Endothelial cell of umbilical vein (primary cell): ENCODE results near the gene ZNF662. TPM values are rescaled to one million over a fixed set of nuclear protein-coding genes. Genes with fewer than 3 reads are reported as not detected.

Experiments
- BruUV-seq: library from RNA; stranded (reverse); fragments of 400-500 nt; replicated peaks from 2 replicates; lab custom pipeline; 2021; lab: Mats Ljungman, UMichigan
- CTCF ChIA-PET: fragments of 300-600, 350-600 bp; sonication (Branson Sonifier 250); formaldehyde crosslinking; loops from one replicate; lab custom pipeline; 2021; ENCODE audit warnings: antibody characterized with exemption, inconsistent platforms; lab: Charles Lee
- POLR2A ChIA-PET: fragments of 300-600, 350-600 bp; sonication (Branson Sonifier 250); formaldehyde crosslinking; loops from one replicate; lab custom pipeline; 2021; ENCODE audit warnings: antibody characterized with exemption, inconsistent platforms; lab: Charles Lee
- DNase-seq: peaks from one replicate; pipeline ENCODE4 v3.0.0-alpha.2; 2011; ENCODE audit warnings: low read depth, low spot score
- FAIRE-seq: peaks from 2 replicates; lab custom pipeline; 2011; peaks lifted over from hg19 to GRCh38; lab: Jason Lieb, UNC
- H2AFZ ChIP-seq: 2 replicates; pipeline ENCODE4 v1.6.0; 2012; ENCODE audit warnings: low read depth, low read length, control low read depth, inconsistent platforms
- H3K27ac ChIP-seq: 2 replicates; pipeline ENCODE4 v1.5.1; 2011; ENCODE audit warnings: low read depth, mild to moderate bottlenecking, control low read depth, low read length, moderate library complexity; ENCODE audit not compliant: insufficient read depth
- H3K27me3 ChIP-seq, 2 experiments: 2 replicates each; pipeline versions ENCODE4 v1.6.0 to v1.6.1; 2011; ENCODE audit warnings: low read length in 2 of 2, mixed read lengths in 1 of 2; ENCODE audit not compliant: control insufficient read depth in 2 of 2, insufficient read depth in 2 of 2
- H3K36me3 ChIP-seq, 2 experiments: 2 replicates in 1 of 2; 3 replicates in 1 of 2; pipeline ENCODE4 v1.5.1; 2011; ENCODE audit warnings: low read length in 2 of 2, mild to moderate bottlenecking in 1 of 2, moderate library complexity in 1 of 2; ENCODE audit not compliant: control insufficient read depth in 2 of 2, insufficient read depth in 2 of 2; ENCODE audit errors: extremely low read depth in 1 of 2
- H3K4me1 ChIP-seq: 3 replicates; pipeline ENCODE4 v1.5.1; 2011; ENCODE audit warnings: mild to moderate bottlenecking, low read length; ENCODE audit not compliant: control insufficient read depth, insufficient read depth; ENCODE audit errors: extremely low read depth
- H3K4me2 ChIP-seq: 2 replicates; pipeline ENCODE4 v1.6.1; 2011; ENCODE audit warnings: low read length, control low read depth, mixed read lengths; ENCODE audit not compliant: insufficient read depth
- H3K4me3 ChIP-seq, 3 experiments: fragments of 200-600 bp in 1 of 3; sonication (generic), shearing (Covaris generic) in 1 of 3; replicated peaks in 1 of 3; 2 replicates each; pipeline ENCODE4 v1.5.1; 2011 to 2016; ENCODE audit warnings: control low read depth in 3 of 3, low read length in 3 of 3, mild to moderate bottlenecking in 2 of 3, inconsistent platforms in 1 of 3, low read depth in 1 of 3, moderate library complexity in 1 of 3; ENCODE audit not compliant: insufficient read depth in 1 of 3
- H3K79me2 ChIP-seq: 2 replicates; pipeline ENCODE4 v1.6.0; 2012; ENCODE audit warnings: low read length, inconsistent platforms; ENCODE audit not compliant: control insufficient read depth, insufficient read depth
- H3K9ac ChIP-seq: replicated peaks from 2 replicates; pipeline ENCODE3; 2011; ENCODE audit warnings: low read length, control low read depth; ENCODE audit not compliant: insufficient read depth; ENCODE audit errors: extremely low read depth
- H3K9me1 ChIP-seq: replicated peaks from 3 replicates; pipeline ENCODE4 v1.6.0; 2011; ENCODE audit warnings: mild to moderate bottlenecking, low read length; ENCODE audit not compliant: control insufficient read depth, insufficient read depth; ENCODE audit errors: extremely low read depth
- H3K9me3 ChIP-seq: replicated peaks from 2 replicates; pipeline ENCODE4 v1.5.1; 2012; ENCODE audit warnings: low read length, inconsistent platforms; ENCODE audit not compliant: control insufficient read depth, insufficient read depth
- H4K20me1 ChIP-seq: replicated peaks from 2 replicates; pipeline ENCODE3; 2011; ENCODE audit warnings: mild to moderate bottlenecking, low read length; ENCODE audit not compliant: control insufficient read depth, insufficient read depth; ENCODE audit errors: extremely low read depth
- CTCF ChIP-seq, 2 donors: IDR thresholded peaks; 1 replicate in 1 of 2; 2 replicates in 1 of 2; pipeline ENCODE4 v1.5.1; 2011; ENCODE audit warnings: low read length in 2 of 2, mild to moderate bottlenecking in 2 of 2, moderate library complexity in 2 of 2, control low read depth in 1 of 2, inconsistent platforms in 1 of 2, low read depth in 1 of 2; ENCODE audit not compliant: insufficient read depth in 1 of 2; ENCODE audit errors: extremely low read depth in 1 of 2
- EZH2 ChIP-seq: IDR thresholded peaks from 2 replicates; pipeline ENCODE4 v1.6.1; 2012; ENCODE audit warnings: borderline replicate concordance, low read depth, mild to moderate bottlenecking, moderate library complexity, low read length, inconsistent platforms; ENCODE audit not compliant: severe bottlenecking
- FOS ChIP-seq: IDR thresholded peaks from 2 replicates; pipeline ENCODE4 v1.6.1; 2011; ENCODE audit warnings: mild to moderate bottlenecking, low read length, moderate library complexity, borderline replicate concordance; ENCODE audit not compliant: insufficient read depth
- GATA2 ChIP-seq: IDR thresholded peaks from 2 replicates; pipeline ENCODE4 v1.7.0; 2011; ENCODE audit warnings: low read depth, mild to moderate bottlenecking, moderate library complexity, mixed read lengths, low read length; ENCODE audit not compliant: insufficient read length, insufficient read depth
- JUN ChIP-seq: IDR thresholded peaks from 2 replicates; pipeline ENCODE4 v1.6.1; 2011; ENCODE audit warnings: borderline replicate concordance, low read depth; ENCODE audit not compliant: insufficient read length, insufficient read depth
- MAX ChIP-seq: IDR thresholded peaks from 2 replicates; pipeline ENCODE4 v1.6.1; 2011; ENCODE audit not compliant: insufficient read depth, insufficient read length
- MYC ChIP-seq: IDR thresholded peaks from one replicate; pipeline ENCODE4 v1.6.1; 2011; ENCODE audit warnings: mild to moderate bottlenecking, low read depth, low read length
- POLR2A ChIP-seq: IDR thresholded peaks from 2 replicates; pipeline ENCODE4 v1.6.1; 2012; ENCODE audit warnings: low read depth, mild to moderate bottlenecking, control low read depth, low read length
- POLR2AphosphoS5 ChIP-seq: IDR thresholded peaks from 2 replicates; pipeline ENCODE4 v1.6.1; 2012; ENCODE audit warnings: low read depth, mild to moderate bottlenecking, control low read depth, low read length, moderate library complexity; ENCODE audit not compliant: insufficient read depth
- dilution Hi-C: fragments of 300-500 bp; cut with MboI; formaldehyde crosslinking; loops from one replicate; pipeline ENCODE4 v1.15.0; 2019; ENCODE audit warnings: low sequenced_read_pairs; ENCODE audit not compliant: extremely low pct_ligation_motif_present
- intact Hi-C: fragments of 100-400 bp; cut with micrococcal nuclease; formaldehyde crosslinking; loops from one replicate; pipeline ENCODE4 v1.10.0; 2022
- polyA plus RNA-seq, 4 experiments: library from polyadenylated mRNA; depleted of rRNA in 3 of 4; stranded (reverse) in 3 of 4; unstranded in 1 of 4; fragments of >200 nt; gene quantifications; 2 replicates each; pipeline versions ENCODE4 v1.2.1 to v1.2.3, GENCODE V29; 2011 to 2012; ENCODE audit warnings: missing spikeins in 1 of 4
- total RNA-seq: library from RNA; stranded (reverse); gene quantifications from 2 replicates; pipeline ENCODE4 v1.2.3, GENCODE V29; 2021

The ZNF662 gene
- total and polyA plus RNA-seq, 2 donors (not counting 3 experiments of a cell fraction or from before 2014, with no cell fraction given): 0.84 to 4.3 TPM

GRCh38 chr3:42884324-42884723 is 21.6 kb upstream of the ZNF662 start:
- ChIA-PET POLR2A (no interaction called here), CTCF (no interaction called here)
- intact Hi-C loops (no loop called here), dilution Hi-C loops (no loop called here)
- BruUV-seq: no TSS peak
- FAIRE-seq: no peak
- peaks cover 7% of the 10 kb centered on the region for H3K4me1 ChIP-seq
- no peak for TF ChIP-seq GATA2
- H3K27ac ChIP-seq: no peak overlapping the region
- no peaks in the 10 kb centered on the region for H3K36me3 ChIP-seq
- no peak overlapping the region for H3K4me3 ChIP-seq
- H3K79me2 ChIP-seq: no peaks in the 10 kb centered on the region
- no peaks in the 10 kb centered on the region for H3K9me1 ChIP-seq
- no peak overlapping the region for H2AFZ ChIP-seq
- peaks cover 9 to 11% of the 10 kb centered on the region in 2 experiments for H3K27me3 ChIP-seq
- no peak overlapping the region for H3K4me2 ChIP-seq
- H3K9ac ChIP-seq: no peak overlapping the region
- no peak for DNase-seq
- H3K9me3 ChIP-seq: no peaks in the 10 kb centered on the region
- no peaks in the 10 kb centered on the region for H4K20me1 ChIP-seq

- H3K4me1 ChIP-seq: peaks cover under 1% of the 10 kb centered on the region
- H3K9ac ChIP-seq: no peak overlapping the region
- H3K27ac ChIP-seq: no peak overlapping the region
- H2AFZ ChIP-seq: no peak overlapping the region
- H3K4me3 ChIP-seq: no peak overlapping the region
- BruUV-seq: no TSS peak
- intact Hi-C loops: no loop called here
- CTCF ChIA-PET: no interaction called here
- no peak for FAIRE-seq
- peaks cover 0 to 7% of the 10 kb centered on the region in 2 experiments for H3K27me3 ChIP-seq
- dilution Hi-C loops: no loop called here
- H3K9me3 ChIP-seq: no peaks in the 10 kb centered on the region
- no peak for DNase-seq
- no peaks in the 10 kb centered on the region for H3K36me3 ChIP-seq
- H3K9me1 ChIP-seq: no peaks in the 10 kb centered on the region
- no peaks in the 10 kb centered on the region for H3K79me2 ChIP-seq
- POLR2A ChIA-PET: no interaction called here
- H4K20me1 ChIP-seq: no peaks in the 10 kb centered on the region
- TF ChIP-seq POLR2A (no peak), MAX (no peak), GATA2 (no peak), POLR2AphosphoS5 (no peak), FOS (no peak), MYC (no peak), CTCF (IDR thresholded peaks at IDR 0.05; ENCODE audit: extremely low read depth in 1 of 2, insufficient read depth in 1 of 2, low read depth in 1 of 2, low read length in 2 of 2) (no peak), EZH2 (no peak), JUN (no peak)
- H3K4me2 ChIP-seq: no peak overlapping the region
Observed at GRCh38 chr3:42886294-42886822, 19.6 kb upstream of the ZNF662 start.
